Memory B cell (primary cell): ENCODE results near the gene FAM120C.

Source experiments
- ATAC-seq: fragments of 150-1000 bp; cut with Tn5 transposase; 2 replicates; pipeline ENCODE4 v1.10.0; 2021; ENCODE audit warnings: low read depth, mild to moderate bottlenecking, moderate library complexity
- DNase-seq, 2 donors: peaks; one replicate each; pipeline ENCODE4 v3.0.0; 2022; ENCODE audit warnings: low spot score in 2 of 2
- H3K27ac Mint-ChIP-seq: one replicate; pipeline ENCODE4 v1.8.0; 2022; ENCODE audit warnings: mild to moderate bottlenecking, moderate library complexity, mixed read lengths
- H3K27me3 Mint-ChIP-seq: one replicate; pipeline ENCODE4 v1.8.0; 2022; ENCODE audit warnings: mixed read lengths
- H3K36me3 Mint-ChIP-seq: one replicate; pipeline ENCODE4 v1.8.0; 2022; ENCODE audit warnings: mild to moderate bottlenecking, mixed read lengths
- H3K4me1 Mint-ChIP-seq: one replicate; pipeline ENCODE4 v1.8.0; 2022; ENCODE audit warnings: mixed read lengths
- H3K4me3 Mint-ChIP-seq: one replicate; pipeline ENCODE4 v1.8.0; 2022; ENCODE audit warnings: mild to moderate bottlenecking, moderate library complexity, mixed read lengths
- H3K9me3 Mint-ChIP-seq: one replicate; pipeline ENCODE4 v1.8.0; 2022; ENCODE audit warnings: mixed read lengths

FAM120C gene

GRCh38 chrX:54178100-54178940 is 4.7 kb downstream of the FAM120C start:
- H3K4me3 Mint-ChIP-seq = no peak overlapping the region
- ATAC-seq = no peak
- peak overlapping the region; percentile 8 for H3K27ac Mint-ChIP-seq
- H3K36me3 Mint-ChIP-seq = peaks cover 18% of the 10 kb centered on the region
- H3K27me3 Mint-ChIP-seq = no peaks in the 10 kb centered on the region
- peaks cover 1% of the 10 kb centered on the region for H3K9me3 Mint-ChIP-seq
- peaks cover 47% of the 10 kb centered on the region for H3K4me1 Mint-ChIP-seq
- no peak for DNase-seq

GRCh38 chrX:54177306-54177705 is 5.7 kb downstream of the FAM120C start:
- Mint-ChIP-seq H3K9me3 (peaks cover 1% of the 10 kb centered on the region), H3K4me3 (no peak overlapping the region), H3K27me3 (no peaks in the 10 kb centered on the region), H3K4me1 (peaks cover 47% of the 10 kb centered on the region), H3K36me3 (peaks cover 18% of the 10 kb centered on the region), H3K27ac (no peak overlapping the region)
- DNase-seq (no peak), ATAC-seq (no peak)

- DNase-seq = no peak
- Mint-ChIP-seq H3K36me3 (peaks cover 14% of the 10 kb centered on the region), H3K9me3 (peaks cover 1% of the 10 kb centered on the region), H3K27me3 (no peaks in the 10 kb centered on the region), H3K27ac (no peak overlapping the region), H3K4me3 (no peak overlapping the region), H3K4me1 (peaks cover 23% of the 10 kb centered on the region)
- ATAC-seq = no peak
Observed at GRCh38 chrX:54173791-54174190, 9.3 kb downstream of the FAM120C start.

- DNase-seq (no peak), ATAC-seq (no peak)
- Mint-ChIP-seq H3K9me3 (peaks cover 1% of the 10 kb centered on the region), H3K4me3 (no peak overlapping the region), H3K27me3 (no peaks in the 10 kb centered on the region), H3K36me3 (peaks cover 14% of the 10 kb centered on the region), H3K4me1 (peaks cover 18% of the 10 kb centered on the region), H3K27ac (no peak overlapping the region)
Observed at GRCh38 chrX:54172455-54172854, 10.6 kb downstream of the FAM120C start.

GRCh38 chrX:54171527-54172250 is 11.4 kb downstream of the FAM120C start:
- no peak for DNase-seq
- ATAC-seq = no peak
- no peak overlapping the region for H3K4me3 Mint-ChIP-seq
- no peaks in the 10 kb centered on the region for H3K27me3 Mint-ChIP-seq
- H3K4me1 Mint-ChIP-seq = peaks cover 10% of the 10 kb centered on the region
- peaks cover 1% of the 10 kb centered on the region for H3K9me3 Mint-ChIP-seq
- H3K36me3 Mint-ChIP-seq = peaks cover 11% of the 10 kb centered on the region
- no peak overlapping the region for H3K27ac Mint-ChIP-seq

- ATAC-seq (no peak), DNase-seq (no peak)
- Mint-ChIP-seq H3K27me3 (no peaks in the 10 kb centered on the region), H3K4me3 (no peak overlapping the region), H3K9me3 (peaks cover 1% of the 10 kb centered on the region), H3K27ac (peak overlapping the region; percentile 43), H3K36me3 (peaks cover 10% of the 10 kb centered on the region), H3K4me1 (peaks cover 10% of the 10 kb centered on the region)
Observed at GRCh38 chrX:54171091-54171490, 12.0 kb downstream of the FAM120C start.

- Mint-ChIP-seq H3K36me3 (peaks cover 1% of the 10 kb centered on the region), H3K9me3 (no peaks in the 10 kb centered on the region), H3K4me3 (no peak overlapping the region), H3K27me3 (no peaks in the 10 kb centered on the region), H3K27ac (no peak overlapping the region), H3K4me1 (no peaks in the 10 kb centered on the region)
- ATAC-seq = no peak
- DNase-seq = no peak
Observed at GRCh38 chrX:54166915-54167314, 16.1 kb downstream of the FAM120C start.

- Mint-ChIP-seq H3K27me3 (no peaks in the 10 kb centered on the region), H3K36me3 (peaks cover 27% of the 10 kb centered on the region), H3K27ac (no peak overlapping the region), H3K4me3 (no peak overlapping the region), H3K9me3 (no peaks in the 10 kb centered on the region), H3K4me1 (peaks cover 4% of the 10 kb centered on the region)
- ATAC-seq (no peak), DNase-seq (no peak)
Observed at GRCh38 chrX:54157561-54157960, 25.5 kb downstream of the FAM120C start.

- H3K4me1 Mint-ChIP-seq = no peaks in the 10 kb centered on the region
- H3K27ac Mint-ChIP-seq = no peak overlapping the region
- DNase-seq = no peak
- ATAC-seq = no peak
- H3K4me3 Mint-ChIP-seq = no peak overlapping the region
- no peaks in the 10 kb centered on the region for H3K9me3 Mint-ChIP-seq
- no peaks in the 10 kb centered on the region for H3K27me3 Mint-ChIP-seq
- peaks cover 23% of the 10 kb centered on the region for H3K36me3 Mint-ChIP-seq
Observed at GRCh38 chrX:54134269-54134668, 48.8 kb downstream of the FAM120C start.

- Mint-ChIP-seq H3K27me3 (no peaks in the 10 kb centered on the region), H3K36me3 (peaks cover 9% of the 10 kb centered on the region)
Observed at GRCh38 chrX:54116391-54116790, 66.7 kb downstream of the FAM120C start.

GRCh38 chrX:54093571-54093970 is 89.5 kb downstream of the FAM120C start:
- Mint-ChIP-seq H3K9me3 (no peaks in the 10 kb centered on the region), H3K27me3 (no peaks in the 10 kb centered on the region)

More at GRCh38 chrX:54116391-54116790, 66.7 kb downstream of the FAM120C start:
- H3K27ac Mint-ChIP-seq = no peak overlapping the region
- ATAC-seq (no peak), DNase-seq (no peak)
- no peak overlapping the region for H3K4me3 Mint-ChIP-seq
- no peaks in the 10 kb centered on the region for H3K9me3 Mint-ChIP-seq
- H3K4me1 Mint-ChIP-seq = no peaks in the 10 kb centered on the region

GRCh38 chrX:54093159-54093558 is 89.9 kb downstream of the FAM120C start:
- Mint-ChIP-seq H3K27ac (no peak overlapping the region), H3K4me1 (no peaks in the 10 kb centered on the region), H3K4me3 (no peak overlapping the region), H3K36me3 (peaks cover 7% of the 10 kb centered on the region), H3K27me3 (no peaks in the 10 kb centered on the region), H3K9me3 (no peaks in the 10 kb centered on the region)
- DNase-seq = no peak
- no peak for ATAC-seq

More at GRCh38 chrX:54093571-54093970, 89.5 kb downstream of the FAM120C start:
- no peak for ATAC-seq
- Mint-ChIP-seq H3K27ac (no peak overlapping the region), H3K4me1 (no peaks in the 10 kb centered on the region), H3K4me3 (no peak overlapping the region), H3K36me3 (peaks cover 7% of the 10 kb centered on the region)
- DNase-seq = no peak

GRCh38 chrX:54090880-54091279 is 92.2 kb downstream of the FAM120C start:
- Mint-ChIP-seq H3K4me1 (no peaks in the 10 kb centered on the region), H3K36me3 (peaks cover 11% of the 10 kb centered on the region), H3K27ac (no peak overlapping the region), H3K9me3 (no peaks in the 10 kb centered on the region), H3K4me3 (no peak overlapping the region), H3K27me3 (no peaks in the 10 kb centered on the region)
- DNase-seq (no peak), ATAC-seq (no peak)

- no peaks in the 10 kb centered on the region for H3K9me3 Mint-ChIP-seq
- peaks cover 15% of the 10 kb centered on the region for H3K36me3 Mint-ChIP-seq
- H3K27me3 Mint-ChIP-seq = no peaks in the 10 kb centered on the region
- H3K4me1 Mint-ChIP-seq = no peaks in the 10 kb centered on the region
- no peak overlapping the region for H3K27ac Mint-ChIP-seq
- ATAC-seq (no peak), DNase-seq (no peak)
- H3K4me3 Mint-ChIP-seq = no peak overlapping the region
Observed at GRCh38 chrX:54089191-54089590, 93.9 kb downstream of the FAM120C start.
